Activated CD8-positive, alpha-beta memory T cell treated with anti-CD3 and anti-CD28 coated beads, Interleukin-2, amount 50 U/mL, for 1 hour (primary cell): ENCODE results near the gene SLC26A11.
A peak's percentile ranks its signal among the peaks of the same experiment; 100 is the strongest.
"Not testable (repeated sequence)": the region's sequence is repeated elsewhere in the genome, so short reads cannot be mapped to it uniquely, and the experiment has no call there.

ENCODE experiments used
- DNase-seq: peaks from one replicate; pipeline ENCODE4 v3.0.0-alpha.2; 2020; ENCODE audit errors: extremely low read depth

Gene SLC26A11

DNA sequence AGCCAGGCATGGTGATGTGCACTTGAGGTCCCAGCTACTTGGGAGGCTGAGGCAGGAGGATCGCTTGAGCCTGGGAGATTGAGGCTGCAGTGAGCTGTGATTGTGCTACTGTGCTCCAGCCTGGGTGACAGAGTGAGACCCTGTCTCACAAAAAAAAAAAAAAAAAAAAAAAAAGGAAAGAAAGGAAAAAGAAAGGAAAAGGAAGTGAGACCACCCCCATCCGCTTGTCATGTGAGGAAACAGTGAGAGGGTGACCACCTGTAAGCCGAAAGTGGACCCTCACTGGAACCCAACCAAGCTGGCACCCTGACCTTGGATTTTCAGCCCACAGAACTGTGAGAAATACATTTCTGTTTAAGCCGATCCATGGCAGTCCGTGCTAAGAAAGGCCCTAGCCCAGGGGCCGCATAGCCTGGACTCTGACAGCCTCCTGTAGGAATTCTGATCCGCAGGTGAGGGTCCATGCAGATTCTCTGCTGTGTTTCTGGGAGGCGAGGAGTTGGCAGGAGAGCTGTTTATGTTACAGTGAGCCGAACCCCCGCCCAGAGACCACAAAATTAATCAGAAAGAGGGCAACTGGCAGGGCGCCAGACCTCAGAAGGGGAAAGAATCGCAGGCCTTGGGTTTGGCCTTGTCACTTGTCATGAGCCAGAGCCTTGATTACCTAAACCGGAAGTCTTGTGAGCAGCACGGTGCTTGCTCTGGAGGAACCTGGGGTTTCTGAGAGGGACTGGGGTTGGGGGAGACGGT, 1.0 kb upstream of the SLC26A11 start:
- peak; percentile 92 for DNase-seq

DNA sequence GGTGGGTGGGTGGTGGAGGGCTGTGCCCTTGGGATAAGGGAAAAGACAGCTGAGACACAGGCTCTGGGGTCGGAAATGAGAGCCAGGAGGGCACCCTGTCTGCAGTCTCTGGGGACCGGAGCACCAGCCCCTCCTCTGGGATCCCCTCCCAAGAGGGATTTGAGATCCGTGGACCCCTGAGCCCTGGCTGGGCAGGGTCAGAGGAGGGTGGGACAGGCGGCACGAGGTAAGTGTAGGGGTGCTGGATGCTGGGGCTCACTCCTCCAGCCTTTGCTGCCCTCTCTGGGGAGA, 519 bp upstream of the SLC26A11 start:
- DNase-seq, result no peak

DNA sequence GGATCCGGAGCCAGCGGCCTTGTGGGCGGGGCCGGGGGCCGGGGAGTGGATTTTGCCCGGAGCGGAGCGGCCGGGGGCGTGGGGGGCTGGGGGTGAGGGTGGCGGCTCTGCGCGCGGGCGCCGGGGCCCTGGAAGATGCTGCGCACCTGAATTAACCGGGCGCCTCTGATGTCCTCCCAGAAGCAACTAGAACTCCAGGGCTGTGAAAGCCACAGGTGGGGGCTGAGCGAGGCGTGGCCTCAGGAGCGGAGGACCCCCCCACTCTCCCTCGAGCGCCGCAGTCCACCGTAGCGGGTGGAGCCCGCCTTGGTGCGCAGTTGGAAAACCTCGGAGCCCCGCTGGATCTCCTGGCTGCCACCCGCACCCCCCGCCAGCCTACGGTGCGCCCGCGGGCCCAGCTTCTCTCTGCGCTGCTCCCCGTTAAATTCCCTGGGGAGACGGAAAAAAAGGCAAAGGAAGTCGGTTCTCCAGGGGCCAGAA, 549 bp downstream of the SLC26A11 start:
- DNase-seq, result no peak

DNA sequence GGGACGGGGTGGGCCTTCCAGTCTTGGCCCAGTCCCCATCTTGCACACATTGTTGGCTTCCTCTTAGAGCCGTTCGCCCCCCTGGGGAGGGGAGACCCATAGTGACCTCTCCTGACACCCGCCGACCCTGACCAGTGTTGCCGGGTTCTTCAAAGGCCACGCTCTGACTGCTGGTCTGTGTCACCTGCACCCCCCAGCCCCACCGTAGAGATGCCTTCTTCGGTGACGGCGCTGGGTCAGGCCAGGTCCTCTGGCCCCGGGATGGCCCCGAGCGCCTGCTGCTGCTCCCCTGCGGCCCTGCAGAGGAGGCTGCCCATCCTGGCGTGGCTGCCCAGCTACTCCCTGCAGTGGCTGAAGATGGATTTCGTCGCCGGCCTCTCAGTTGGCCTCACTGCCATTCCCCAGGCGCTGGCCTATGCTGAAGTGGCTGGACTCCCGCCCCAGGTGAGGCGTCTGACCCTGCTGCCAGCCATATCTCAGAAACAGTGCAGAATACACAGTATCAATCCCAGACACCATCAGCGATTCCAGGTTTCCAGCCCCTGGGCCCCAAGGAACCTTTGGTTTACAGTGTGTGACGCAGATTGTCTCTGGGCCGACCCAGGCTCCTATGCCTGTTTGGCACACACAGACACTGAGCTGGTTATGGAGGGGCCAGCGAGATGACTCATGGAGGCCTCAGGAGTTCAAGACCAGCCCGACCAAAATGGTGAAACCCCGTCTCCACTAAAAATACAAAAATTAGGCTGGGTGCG, 1.3 kb downstream of the SLC26A11 start:
- DNase-seq, result no peak

DNA sequence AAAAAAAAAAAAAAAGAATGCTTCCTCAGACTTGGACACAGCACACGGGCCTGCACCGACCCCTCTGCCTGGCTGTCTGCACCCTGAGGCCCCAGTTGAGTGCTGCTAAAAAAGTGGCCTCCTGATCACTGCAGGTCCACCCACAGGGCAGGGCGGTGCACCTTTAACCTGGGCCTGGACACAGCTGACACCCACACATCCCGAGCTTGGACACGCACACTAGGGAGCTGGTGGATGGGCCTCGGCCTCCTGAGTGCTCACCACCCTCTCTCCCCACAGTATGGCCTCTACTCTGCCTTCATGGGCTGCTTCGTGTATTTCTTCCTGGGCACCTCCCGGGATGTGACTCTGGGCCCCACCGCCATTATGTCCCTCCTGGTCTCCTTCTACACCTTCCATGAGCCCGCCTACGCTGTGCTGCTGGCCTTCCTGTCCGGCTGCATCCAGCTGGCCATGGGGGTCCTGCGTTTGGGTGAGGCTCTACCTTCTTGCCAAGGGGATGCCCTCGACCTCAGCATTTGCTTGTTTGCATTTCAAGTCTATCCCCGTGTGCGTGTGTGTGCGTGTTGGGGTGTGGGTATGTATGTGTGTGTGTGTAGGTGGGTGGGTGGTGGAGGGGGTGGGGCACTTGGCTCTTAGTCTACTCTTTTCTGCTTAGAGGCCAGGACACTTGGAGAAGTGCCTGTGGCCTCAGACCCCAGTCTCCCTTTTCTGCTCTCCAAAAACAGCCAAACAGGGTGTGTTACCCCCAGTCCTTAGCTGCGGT, 2.3 kb downstream of the SLC26A11 start:
- DNase-seq, result no peak

DNA sequence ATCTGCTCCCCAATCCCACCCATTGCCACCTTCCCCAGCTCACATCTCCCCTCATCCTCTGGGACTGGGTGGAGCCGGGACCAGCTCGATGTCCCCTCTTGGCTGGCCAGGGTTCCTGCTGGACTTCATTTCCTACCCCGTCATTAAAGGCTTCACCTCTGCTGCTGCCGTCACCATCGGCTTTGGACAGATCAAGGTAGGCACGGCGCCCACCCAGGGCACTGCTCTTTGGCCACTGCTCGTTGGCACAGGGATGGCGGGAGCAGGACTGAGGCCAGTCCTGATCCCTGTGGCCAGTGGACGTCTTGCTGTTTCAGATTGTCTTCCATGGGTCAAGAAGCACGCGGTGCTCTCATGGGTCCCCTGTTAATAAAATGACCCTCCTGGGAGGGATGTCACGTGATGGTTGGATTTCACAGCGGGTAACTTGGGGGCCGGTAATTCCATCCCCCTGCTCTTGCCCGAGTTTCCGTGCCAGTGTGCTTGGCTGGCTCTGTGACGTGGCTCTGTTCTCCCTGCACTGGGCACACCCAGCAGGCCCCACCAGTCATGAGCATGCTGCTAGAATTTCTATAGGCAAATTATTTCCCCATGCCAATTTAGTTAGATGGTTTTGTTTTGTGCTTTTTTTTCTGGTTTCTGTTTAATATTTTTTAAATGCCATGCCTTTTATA, 3.1 kb downstream of the SLC26A11 start:
- DNase-seq, result no peak

DNA sequence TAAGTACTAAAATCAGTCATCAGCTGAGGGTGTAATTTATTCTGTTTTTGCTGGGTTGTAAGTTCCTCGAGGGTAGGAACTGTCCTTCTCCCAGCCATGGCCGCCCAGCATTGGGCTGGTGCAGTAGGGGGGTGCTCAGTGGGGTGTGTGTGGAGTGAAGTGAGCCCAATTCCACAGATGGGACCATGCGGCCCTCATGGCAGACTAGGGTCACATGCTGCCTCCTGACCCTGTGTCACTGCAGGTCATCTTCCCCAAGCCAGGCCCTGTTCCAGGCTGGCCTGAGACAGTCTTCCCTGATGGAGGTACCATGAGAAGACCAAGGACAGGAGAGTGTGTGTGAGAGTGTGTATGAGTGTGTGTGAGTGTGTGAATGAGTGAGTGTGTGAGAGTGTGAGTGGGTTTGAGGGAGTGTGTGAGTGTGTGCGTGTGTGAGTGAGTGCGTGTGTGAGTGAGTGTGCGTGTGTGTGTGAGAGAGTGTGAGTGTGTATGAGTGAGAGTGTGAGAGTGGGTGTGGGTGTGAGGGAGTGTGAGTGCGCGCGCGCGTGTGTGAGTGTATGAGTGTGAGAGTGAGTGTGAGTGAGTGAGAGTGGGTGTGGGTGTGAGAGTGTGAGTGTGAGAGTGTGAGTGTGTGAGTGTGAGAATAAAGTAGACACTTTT, 3.7 kb downstream of the SLC26A11 start:
- no peak for DNase-seq

DNA sequence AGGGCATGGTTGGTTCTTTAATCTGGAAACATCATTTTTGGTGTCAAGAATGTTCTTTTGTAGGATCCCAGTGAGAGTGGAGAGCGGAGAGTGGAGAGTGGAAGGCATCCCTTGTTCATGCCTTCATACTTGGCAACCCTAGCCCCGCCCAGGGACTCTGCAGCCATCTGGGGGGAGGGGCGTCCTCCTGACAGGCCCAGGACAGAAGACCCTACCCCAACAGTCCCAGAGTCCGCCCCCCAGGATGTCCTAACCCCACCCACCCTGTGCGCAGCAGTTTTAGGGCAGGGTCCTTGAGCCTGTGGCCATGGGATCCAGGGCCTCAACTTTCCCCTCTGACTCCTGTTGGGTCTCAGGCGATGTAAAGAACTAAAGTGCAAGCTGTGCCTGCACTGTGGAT, 4.5 kb downstream of the SLC26A11 start:
- DNase-seq, result no peak

DNA sequence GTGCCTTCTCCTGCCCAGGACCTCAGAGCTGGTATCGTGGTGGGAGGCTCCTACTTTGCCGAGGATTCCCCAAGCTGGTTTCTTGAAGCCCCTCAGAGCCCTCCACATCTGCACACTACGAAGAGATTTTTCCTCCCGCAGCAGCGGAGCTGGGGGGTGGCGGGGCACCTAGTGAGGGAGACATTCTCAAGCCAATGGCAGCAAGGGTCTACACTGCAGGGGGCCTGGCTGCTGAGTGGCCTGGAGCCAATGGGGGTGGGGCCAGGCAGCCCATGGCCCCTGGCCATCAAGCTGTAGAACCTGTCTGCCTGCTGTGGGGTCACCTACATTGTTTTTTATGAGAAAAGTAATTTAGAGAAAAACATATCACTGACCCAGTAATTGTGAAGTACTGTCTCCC, 5.0 kb downstream of the SLC26A11 start:
- no peak for DNase-seq

DNA sequence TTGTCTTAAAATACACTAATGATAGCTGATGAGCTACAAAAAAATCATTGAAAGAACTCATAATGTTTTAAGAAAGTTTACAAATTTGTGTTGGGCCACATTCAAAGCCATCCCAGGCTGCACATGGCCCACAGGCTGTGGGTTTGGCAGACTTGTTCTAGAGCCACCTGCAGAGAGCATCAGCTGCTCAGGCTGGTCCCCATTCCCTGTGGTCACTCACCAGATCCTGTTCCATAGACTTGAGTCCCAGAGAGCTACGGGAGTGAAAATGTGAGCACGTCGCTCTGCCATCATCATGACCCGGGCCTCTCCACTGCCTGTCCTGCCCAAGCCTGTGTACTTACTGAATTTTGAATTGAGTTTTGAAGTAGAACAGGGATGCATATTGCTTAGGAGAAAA, 6.9 kb downstream of the SLC26A11 start:
- no peak for DNase-seq

DNA sequence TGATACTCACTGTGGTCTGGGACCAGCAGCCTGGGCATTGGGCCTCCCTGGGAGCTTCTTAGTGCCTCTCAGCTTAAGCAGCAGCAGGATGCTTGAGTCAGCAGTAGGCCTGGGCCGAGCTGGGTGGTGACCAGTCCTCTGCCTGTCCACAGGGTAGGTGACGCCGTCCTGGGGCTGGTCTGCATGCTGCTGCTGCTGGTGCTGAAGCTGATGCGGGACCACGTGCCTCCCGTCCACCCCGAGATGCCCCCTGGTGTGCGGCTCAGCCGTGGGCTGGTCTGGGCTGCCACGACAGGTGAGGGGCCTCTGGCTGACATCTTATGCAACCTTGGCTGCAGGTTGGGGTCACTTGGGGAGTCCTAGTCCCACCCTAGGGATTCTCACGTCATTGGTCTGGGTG, 7.4 kb downstream of the SLC26A11 start:
- DNase-seq, result no peak

DNA sequence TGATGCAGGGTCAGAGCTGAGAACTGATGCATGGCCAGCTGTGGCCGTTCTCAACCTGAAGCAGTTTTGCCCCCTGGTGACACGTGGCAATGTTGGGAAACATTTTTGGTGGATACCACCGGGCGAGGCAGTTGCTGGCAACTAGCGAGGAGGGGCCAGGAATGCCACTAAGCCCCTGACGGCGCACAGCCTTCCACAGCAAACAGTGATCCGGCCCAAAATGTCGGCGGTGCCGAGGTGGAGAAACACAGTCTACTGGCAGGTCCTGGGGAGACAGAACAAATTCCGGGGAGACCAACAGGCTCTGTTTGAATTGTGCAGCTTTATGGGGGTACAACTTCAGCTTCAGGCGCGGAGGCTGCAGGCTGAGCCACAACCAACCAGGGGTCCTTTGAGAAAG, 8.2 kb downstream of the SLC26A11 start:
- DNase-seq, result no peak

DNA sequence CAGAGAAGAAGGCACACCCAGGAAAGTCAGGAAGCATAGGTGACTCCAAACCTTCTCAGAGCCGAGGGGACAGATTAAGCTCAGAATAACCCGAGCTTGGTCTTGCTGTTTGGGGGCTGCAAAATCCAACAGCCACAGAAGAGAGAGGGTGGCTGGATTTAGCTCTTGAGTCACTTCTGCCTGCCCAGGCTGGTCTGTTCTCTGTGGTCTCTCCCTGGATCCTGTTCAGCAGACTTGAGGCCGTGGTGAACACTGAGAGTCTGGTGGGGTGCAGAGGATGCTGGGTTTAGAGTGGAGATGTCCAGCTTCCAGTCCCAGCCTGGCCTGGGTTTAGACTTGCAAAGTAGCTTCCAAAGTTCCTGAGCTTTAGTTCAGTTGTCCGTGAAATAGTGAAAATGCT, 8.8 kb downstream of the SLC26A11 start:
- no peak for DNase-seq

DNA sequence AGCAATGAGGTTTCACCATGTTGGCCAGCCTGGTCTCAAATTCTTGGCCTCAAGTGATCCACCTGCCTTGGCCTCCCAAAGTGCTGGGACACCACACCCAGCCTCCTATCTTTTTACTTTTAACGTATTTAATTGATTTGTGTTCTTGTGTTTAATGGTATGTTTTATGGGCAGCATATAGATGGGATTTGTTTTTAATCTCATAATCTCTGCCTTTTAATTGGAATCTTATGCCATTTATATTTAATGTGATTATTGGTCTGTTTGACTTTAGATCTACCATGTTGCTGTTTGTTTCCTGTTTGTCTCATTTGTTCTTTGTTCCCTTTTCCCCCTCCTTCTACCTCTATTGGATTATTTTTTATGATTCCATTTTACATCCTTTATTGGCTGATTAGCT, 12.2 kb downstream of the SLC26A11 start:
- DNase-seq, result no peak

DNA sequence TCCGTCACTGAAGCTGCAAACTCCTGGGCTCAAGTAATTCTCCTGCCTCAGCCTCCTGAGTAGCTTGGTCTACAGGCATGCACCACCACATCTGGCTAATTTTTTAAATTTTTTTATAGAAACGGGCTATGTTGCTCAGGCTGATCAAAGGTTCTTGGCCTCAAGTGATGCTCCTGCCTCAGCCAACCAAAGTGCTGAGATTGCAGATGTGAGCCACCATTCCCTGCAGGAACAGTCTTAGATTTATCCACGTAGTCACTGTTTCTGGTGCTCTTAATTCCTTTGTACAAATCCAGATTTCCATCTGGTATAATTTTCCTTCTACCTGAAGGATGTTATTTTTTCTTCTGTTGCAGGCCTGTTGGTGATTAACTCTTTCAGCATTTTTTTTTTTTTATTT, 13.0 kb downstream of the SLC26A11 start:
- DNase-seq, result no peak

DNA sequence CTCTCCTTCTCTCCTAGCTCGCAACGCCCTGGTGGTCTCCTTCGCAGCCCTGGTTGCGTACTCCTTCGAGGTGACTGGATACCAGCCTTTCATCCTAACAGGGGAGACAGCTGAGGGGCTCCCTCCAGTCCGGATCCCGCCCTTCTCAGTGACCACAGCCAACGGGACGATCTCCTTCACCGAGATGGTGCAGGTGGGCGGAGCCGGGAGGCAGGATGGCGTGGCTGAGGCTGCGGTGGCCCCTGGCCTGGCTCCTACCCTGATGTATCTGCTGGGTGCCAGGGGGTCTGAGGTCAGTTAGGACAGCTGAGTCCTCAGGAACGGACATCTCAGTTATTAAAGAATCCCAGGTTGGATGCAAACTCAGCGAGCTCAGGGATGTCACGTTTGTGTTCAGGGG, 16.7 kb downstream of the SLC26A11 start:
- DNase-seq, result no peak

DNA sequence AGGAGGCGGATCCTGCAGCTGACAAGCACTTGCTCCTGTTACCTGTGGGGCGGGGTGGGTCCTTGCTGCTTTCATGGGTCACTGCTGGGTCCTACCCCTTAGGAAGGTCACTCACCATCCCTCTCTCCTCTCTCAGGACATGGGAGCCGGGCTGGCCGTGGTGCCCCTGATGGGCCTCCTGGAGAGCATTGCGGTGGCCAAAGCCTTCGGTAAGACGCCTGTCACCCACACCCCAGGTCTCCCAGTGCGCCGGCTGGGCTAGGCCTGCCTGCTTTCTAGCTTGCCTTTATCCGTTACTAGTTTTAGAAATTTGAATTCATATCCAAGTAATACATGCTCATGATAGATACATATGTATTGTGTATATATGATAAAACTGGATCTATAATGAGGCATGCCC, 17.2 kb downstream of the SLC26A11 start:
- DNase-seq, result no peak

DNA sequence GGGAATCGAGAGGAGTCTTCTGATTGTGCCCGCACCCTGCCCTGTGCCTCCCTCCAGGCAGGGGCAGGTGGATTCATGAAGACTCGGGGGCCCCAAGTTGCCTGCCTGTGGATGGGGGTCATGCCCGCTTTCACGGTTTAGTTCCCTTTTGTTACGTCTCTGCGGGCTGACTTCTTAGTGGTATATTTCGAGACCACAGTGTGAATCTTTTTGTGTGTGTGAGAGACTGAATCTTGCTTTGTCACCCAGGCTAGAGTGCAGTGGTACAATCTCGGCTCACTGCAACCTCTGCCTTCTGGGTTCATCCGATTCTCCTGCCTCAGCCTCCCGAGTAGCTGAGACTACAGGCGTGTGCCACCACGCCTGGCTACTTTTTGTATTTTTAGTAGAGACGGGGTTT, 22.3 kb downstream of the SLC26A11 start:
- DNase-seq, result no peak

DNA sequence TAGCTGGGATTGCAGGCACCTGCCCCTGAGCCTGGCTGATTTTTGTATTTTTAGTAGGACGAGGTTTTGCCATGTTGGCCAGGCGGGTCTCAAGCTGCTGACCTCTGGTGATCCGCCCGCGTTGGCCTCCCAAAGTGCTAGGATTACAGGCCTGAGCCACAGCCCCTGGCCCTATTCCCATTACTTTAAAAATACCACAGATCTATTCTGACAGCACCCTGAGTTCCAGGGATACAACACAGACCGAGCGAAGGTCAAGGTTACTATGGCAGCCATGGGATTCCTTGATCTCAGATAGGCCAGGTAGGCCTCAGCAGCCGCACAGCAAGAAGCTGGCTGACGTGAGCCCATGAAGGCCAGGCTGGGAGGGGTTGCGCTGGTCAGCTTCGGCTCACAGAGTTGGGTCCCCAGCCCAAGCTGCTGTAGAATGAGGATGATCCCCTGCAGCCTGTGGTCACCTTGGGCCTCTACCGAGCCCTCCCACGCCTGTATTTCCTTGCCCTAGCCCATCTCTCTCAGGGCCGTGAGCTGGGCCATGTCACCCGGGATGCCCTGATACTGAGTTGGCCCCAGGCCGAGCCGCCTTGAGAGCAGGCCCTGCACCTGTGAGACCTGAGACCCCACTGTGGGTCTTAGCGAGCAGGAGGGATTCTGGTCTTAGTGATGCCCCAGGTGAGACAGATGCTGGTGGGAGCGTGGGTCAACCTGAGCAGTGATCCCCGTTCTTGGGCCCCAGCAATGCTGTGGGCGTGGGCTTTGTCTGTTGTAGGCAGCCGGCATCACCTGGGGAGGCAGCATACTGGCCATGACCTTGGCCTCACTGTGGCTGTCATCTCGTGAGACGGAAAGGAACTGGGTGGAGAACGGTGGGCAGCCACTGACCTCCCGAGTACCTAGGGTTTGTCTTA, 23.6 kb downstream of the SLC26A11 start:
- no peak for DNase-seq

DNA sequence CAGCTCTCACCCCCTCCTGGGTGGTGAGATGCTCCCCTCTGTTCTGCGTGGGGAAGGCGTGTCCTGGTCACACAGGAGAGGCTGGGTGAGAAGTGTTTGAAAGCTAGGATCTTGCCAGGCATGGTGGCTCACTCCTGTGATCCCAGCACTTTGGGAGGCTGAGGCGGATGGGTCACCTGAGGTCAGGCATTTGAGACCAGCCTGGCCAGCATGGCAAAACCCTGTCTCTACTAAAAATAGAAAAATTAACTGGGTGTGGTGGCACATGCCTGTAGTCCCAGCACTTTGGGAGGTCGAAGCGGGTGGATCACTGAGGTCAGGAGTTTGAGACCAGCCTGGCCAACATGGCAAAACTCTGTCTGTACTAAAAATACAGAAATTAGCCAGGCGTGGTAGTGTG, 24.2 kb downstream of the SLC26A11 start:
- DNase-seq, result not testable (repeated sequence)
